ENCODE data around the gene PARP16.
A peak's percentile ranks its signal among the peaks of the same experiment; 100 is the strongest.
"Not testable (repeated sequence)": the region's sequence is repeated elsewhere in the genome, so short reads cannot be mapped to it uniquely, and the experiment has no call there.

Gene PARP16

GRCh38 chr15:65231306-65231705 is 55.4 kb downstream of the PARP16 start:
- DNase-seq: no peak

GRCh38 chr15:65226901-65227300 is 59.8 kb downstream of the PARP16 start:
- not testable (repeated sequence) for DNase-seq

GRCh38 chr15:65226221-65226620 is 60.5 kb downstream of the PARP16 start:
- DNase-seq: no peak

- peak in 2 of 3 donors; percentile 3 to 15 for DNase-seq
These were observed 62.7 kb downstream of the PARP16 start for GRCh38 chr15:65223996-65224395.

GRCh38 chr15:65222891-65223290 is 63.8 kb downstream of the PARP16 start:
- DNase-seq: no peak

GRCh38 chr15:65221697-65222096 is 65.0 kb downstream of the PARP16 start:
- DNase-seq: no peak

- DNase-seq: no peak
These were observed 67.5 kb downstream of the PARP16 start for GRCh38 chr15:65219137-65219536.

- DNase-seq: no peak
These were observed 68.9 kb downstream of the PARP16 start for GRCh38 chr15:65217526-65218482.

- no peak for DNase-seq
These were observed 71.2 kb downstream of the PARP16 start for GRCh38 chr15:65215496-65215895.

GRCh38 chr15:65214010-65214409 is 72.7 kb downstream of the PARP16 start:
- DNase-seq: no peak

GRCh38 chr15:65213241-65213640 is 73.4 kb downstream of the PARP16 start:
- no peak for DNase-seq

GRCh38 chr15:65212097-65212496 is 74.6 kb downstream of the PARP16 start:
- DNase-seq: peak in 2 of 3 donors; percentile 22 to 38

GRCh38 chr15:65211482-65211982 is 75.2 kb downstream of the PARP16 start:
- DNase-seq: no peak

- DNase-seq: no peak
These were observed 75.8 kb downstream of the PARP16 start, which contains the start of gene CILP for GRCh38 chr15:65210770-65211481. TSS of gene CILP (minus strand) at chr15:65211473. CDS start at chr15:65209755, 1,718 bp downstream.

GRCh38 chr15:65209701-65210643 is 76.7 kb downstream of the PARP16 start:
- DNase-seq: no peak

- DNase-seq: no peak
These were observed 78.0 kb downstream of the PARP16 start for GRCh38 chr15:65208647-65209046.
